CD14-positive monocyte (primary cell): Measurements from ENCODE around the gene AFAP1L1. TPM values are rescaled to one million over a fixed set of nuclear protein-coding genes. Genes with fewer than 3 reads are reported as not detected.

ENCODE experiments used
- DNase-seq, 3 donors: peaks; one replicate each; pipeline ENCODE4 v3.0.0-alpha.2; 2011 to 2022
- H2AFZ ChIP-seq: 2 replicates; pipeline ENCODE4 v1.6.0; 2012; ENCODE audit warnings: mild to moderate bottlenecking, low read depth, low read length, inconsistent platforms; ENCODE audit not compliant: insufficient read depth, poor library complexity, severe bottlenecking
- H3K27ac ChIP-seq, 2 donors: 1 replicate in 1 of 2; 2 replicates in 1 of 2; pipeline ENCODE4 v1.5.1; 2012 to 2013; ENCODE audit warnings: low read length in 2 of 2, control low read depth in 1 of 2, inconsistent platforms in 1 of 2, low read depth in 1 of 2, mild to moderate bottlenecking in 1 of 2
- H3K27me3 ChIP-seq, 2 donors: one replicate each; pipeline versions ENCODE4 v1.6.0 to v1.6.1; 2011 to 2013; ENCODE audit warnings: low read length in 2 of 2; ENCODE audit not compliant: control insufficient read depth in 2 of 2, insufficient read depth in 2 of 2
- H3K36me3 ChIP-seq, 2 donors: replicated peaks in 1 of 2; 1 replicate in 1 of 2; 2 replicates in 1 of 2; pipeline versions ENCODE4 v1.5.1 to v1.6.1; 2012 to 2013; ENCODE audit warnings: low read length in 2 of 2, control low read depth in 1 of 2, inconsistent platforms in 1 of 2, mild to moderate bottlenecking in 1 of 2; ENCODE audit not compliant: insufficient read depth in 2 of 2, control insufficient read depth in 1 of 2
- H3K4me1 ChIP-seq, 2 donors: 1 replicate in 1 of 2; 2 replicates in 1 of 2; pipeline versions ENCODE4 v1.5.1 to v1.6.1; 2012 to 2013; ENCODE audit warnings: low read length in 2 of 2, control low read depth in 1 of 2, inconsistent platforms in 1 of 2, mild to moderate bottlenecking in 1 of 2, moderate library complexity in 1 of 2; ENCODE audit not compliant: insufficient read depth in 2 of 2, control insufficient read depth in 1 of 2
- H3K4me2 ChIP-seq: replicated peaks from 2 replicates; pipeline ENCODE3; 2012; ENCODE audit warnings: low read length, moderate library complexity, mild to moderate bottlenecking; ENCODE audit not compliant: poor library complexity, severe bottlenecking; ENCODE audit errors: extremely low read depth
- H3K4me3 ChIP-seq, 3 experiments: fragments of 200-600 bp in 1 of 3; sonication (generic) in 1 of 3; replicated peaks in 1 of 3; 1 replicate in 2 of 3; 2 replicates in 1 of 3; pipeline ENCODE4 v1.5.1; 2011 to 2013; ENCODE audit warnings: low read length in 3 of 3, mild to moderate bottlenecking in 3 of 3, control low read depth in 2 of 3, low read depth in 2 of 3, inconsistent platforms in 1 of 3, moderate library complexity in 1 of 3
- H3K79me2 ChIP-seq: 2 replicates; pipeline ENCODE4 v1.6.0; 2012; ENCODE audit warnings: mild to moderate bottlenecking, control low read depth, inconsistent platforms, low read length, moderate library complexity; ENCODE audit not compliant: insufficient read depth
- H3K9ac ChIP-seq: 2 replicates; pipeline ENCODE4 v1.6.0; 2017; ENCODE audit warnings: low read length, mild to moderate bottlenecking; ENCODE audit not compliant: insufficient read depth, poor library complexity, severe bottlenecking
- H3K9me3 ChIP-seq, 2 donors: replicated peaks in 1 of 2; 1 replicate in 1 of 2; 2 replicates in 1 of 2; pipeline versions ENCODE4 v1.5.1 to v1.6.1; 2012 to 2013; ENCODE audit warnings: low read length in 2 of 2, control low read depth in 1 of 2; ENCODE audit not compliant: control insufficient read depth in 1 of 2, insufficient read depth in 1 of 2
- H4K20me1 ChIP-seq: 2 replicates; pipeline ENCODE4 v1.6.0; 2012; ENCODE audit warnings: mild to moderate bottlenecking, low read length, control low read depth, moderate library complexity; ENCODE audit not compliant: insufficient read depth
- H3K27ac Mint-ChIP-seq, 7 donors: one replicate each; pipeline ENCODE4 v1.8.0; 2020; ENCODE audit warnings: mild to moderate bottlenecking in 7 of 7, mixed read lengths in 7 of 7, moderate library complexity in 6 of 7, inconsistent platforms in 2 of 7
- H3K27me3 Mint-ChIP-seq, 3 donors: one replicate each; pipeline ENCODE4 v1.8.0; 2021 to 2022; ENCODE audit warnings: low read depth in 3 of 3, mild to moderate bottlenecking in 3 of 3, mixed read lengths in 3 of 3, moderate library complexity in 3 of 3, inconsistent platforms in 1 of 3
- H3K36me3 Mint-ChIP-seq, 2 donors: one replicate each; pipeline ENCODE4 v1.8.0; 2020; ENCODE audit warnings: mixed read lengths in 2 of 2, inconsistent platforms in 1 of 2, mild to moderate bottlenecking in 1 of 2
- H3K4me1 Mint-ChIP-seq: one replicate; pipeline ENCODE4 v1.8.0; 2020; ENCODE audit warnings: mild to moderate bottlenecking, mixed read lengths
- H3K4me3 Mint-ChIP-seq, 2 donors: one replicate each; pipeline ENCODE4 v1.8.0; 2020; ENCODE audit warnings: mild to moderate bottlenecking in 2 of 2, mixed read lengths in 2 of 2, moderate library complexity in 1 of 2
- H3K9me3 Mint-ChIP-seq, 7 donors: one replicate each; pipeline ENCODE4 v1.8.0; 2020 to 2022; ENCODE audit warnings: mixed read lengths in 7 of 7, mild to moderate bottlenecking in 6 of 7, moderate library complexity in 6 of 7, inconsistent platforms in 2 of 7
- CTCF ChIP-seq: fragments of 200-600 bp; IDR thresholded peaks from one replicate; pipeline ENCODE4 v1.8.0; 2022; ENCODE audit warnings: antibody characterized with exemption, mild to moderate bottlenecking
- WGBS: methylation state at CpG from one replicate; pipeline ENCODE4 v1.1.5; 2013; ENCODE audit warnings: missing lambda C conversion rate; ENCODE audit not compliant: insufficient coverage; 5-methylcytosine and 5-hydroxymethylcytosine counted together
- intact Hi-C, 2 donors: fragments of 100-400 bp; cut with micrococcal nuclease; formaldehyde crosslinking; loops; one replicate each; pipeline versions ENCODE4 v1.15.0 to v1.15.1; 2023
- polyA plus RNA-seq, 3 donors: library from polyadenylated mRNA; depleted of rRNA in 1 of 3; unstranded in 2 of 3; stranded (reverse) in 1 of 3; fragments of 300-500 nt in 2 of 3; fragments of >200 nt in 1 of 3; fragmentation: Illumina TruSeq in 2 of 3; gene quantifications; 1 replicate in 2 of 3; 2 replicates in 1 of 3; pipeline ENCODE4 v1.2.3, GENCODE V29; 2012 to 2021

AFAP1L1 gene
- polyA plus RNA-seq, 3 donors = not detected

GRCh38 chr5:149379818-149380374, 108.2 kb downstream of the AFAP1L1 start:
- Histone ChIP-seq H3K4me3 (no peak overlapping the region), H2AFZ (no peak overlapping the region), H3K9me3 (no peaks in the 10 kb centered on the region), H4K20me1 (no peaks in the 10 kb centered on the region), H3K36me3 (no peaks in the 10 kb centered on the region), H3K9ac (no peak overlapping the region), H3K27me3 (no peaks in the 10 kb centered on the region), H3K4me1 (no peaks in the 10 kb centered on the region), H3K27ac (no peak overlapping the region), H3K79me2 (no peaks in the 10 kb centered on the region), H3K4me2 (no peak overlapping the region)
- Mint-ChIP-seq H3K4me3 (no peak overlapping the region), H3K36me3 (no peaks in the 10 kb centered on the region), H3K27me3 (peaks cover 1 to 3% (median 1%) of the 10 kb centered on the region in 3 donors), H3K27ac (no peak overlapping the region), H3K4me1 (peaks cover 4% of the 10 kb centered on the region), H3K9me3 (peaks cover 0 to 2% (median 0%) of the 10 kb centered on the region in 7 donors)
- intact Hi-C loops = loop anchor here (5.0 kb wide), 2 partner anchors 182 to 187 kb away; no protein-coding TSS in a partner anchor
- WGBS = 94% methylated on average over 2 of the region's 5 CpGs
- no peak for DNase-seq
- TF ChIP-seq CTCF = no peak

GRCh38 chr5:149380466-149381121, 108.9 kb downstream of the AFAP1L1 start:
- Mint-ChIP-seq H3K4me3 (no peak overlapping the region), H3K9me3 (peaks cover 0 to 2% (median 0%) of the 10 kb centered on the region in 7 donors), H3K36me3 (no peaks in the 10 kb centered on the region), H3K4me1 (peaks cover 4% of the 10 kb centered on the region), H3K27me3 (peaks cover 1 to 3% (median 1%) of the 10 kb centered on the region in 3 donors), H3K27ac (no peak overlapping the region)
- H3K4me1 ChIP-seq = no peaks in the 10 kb centered on the region
- no peak overlapping the region for H3K27ac ChIP-seq
- H3K4me3 ChIP-seq = no peak overlapping the region
- DNase-seq = no peak
- WGBS = 89% methylated on average over 9 of the region's 16 CpGs
- no peak overlapping the region for H3K4me2 ChIP-seq
- TF ChIP-seq CTCF = no peak
- H3K79me2 ChIP-seq = no peaks in the 10 kb centered on the region
- intact Hi-C loops = loop anchor here (5.0 kb wide), 2 partner anchors 182 to 187 kb away; no protein-coding TSS in a partner anchor
- H2AFZ ChIP-seq = no peak overlapping the region
- no peaks in the 10 kb centered on the region for H4K20me1 ChIP-seq
- no peaks in the 10 kb centered on the region for H3K27me3 ChIP-seq
- no peaks in the 10 kb centered on the region for H3K9me3 ChIP-seq
- no peaks in the 10 kb centered on the region for H3K36me3 ChIP-seq
- no peak overlapping the region for H3K9ac ChIP-seq
